ENCODE results near the gene RIC8B.

Gene RIC8B

DNA sequence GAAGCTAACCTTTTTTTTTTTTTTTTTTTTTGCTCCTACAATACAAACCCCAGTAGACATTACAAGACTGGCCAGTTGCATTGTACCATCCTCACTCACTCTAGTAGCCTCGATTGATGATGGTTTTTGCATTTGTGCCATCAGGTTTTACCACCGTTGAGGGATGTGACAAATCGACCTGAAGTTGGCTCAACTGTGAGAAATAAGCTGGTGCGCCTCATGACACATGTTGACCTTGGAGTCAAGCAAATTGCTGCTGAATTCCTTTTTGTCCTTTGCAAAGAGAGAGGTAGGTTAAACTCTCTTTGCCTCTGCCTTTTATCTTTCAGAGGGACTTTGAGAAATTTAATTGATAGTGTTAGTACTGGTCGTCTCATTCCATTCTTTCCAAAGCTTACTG, 76.8 kb downstream of the RIC8B start:
- H3K4me3 ChIP-seq (ENCODE audit: low read depth, low read length) = no peak overlapping the region
- no peak for DNase-seq (ENCODE audit: low read depth)
- TF ChIP-seq, protein P1, sequence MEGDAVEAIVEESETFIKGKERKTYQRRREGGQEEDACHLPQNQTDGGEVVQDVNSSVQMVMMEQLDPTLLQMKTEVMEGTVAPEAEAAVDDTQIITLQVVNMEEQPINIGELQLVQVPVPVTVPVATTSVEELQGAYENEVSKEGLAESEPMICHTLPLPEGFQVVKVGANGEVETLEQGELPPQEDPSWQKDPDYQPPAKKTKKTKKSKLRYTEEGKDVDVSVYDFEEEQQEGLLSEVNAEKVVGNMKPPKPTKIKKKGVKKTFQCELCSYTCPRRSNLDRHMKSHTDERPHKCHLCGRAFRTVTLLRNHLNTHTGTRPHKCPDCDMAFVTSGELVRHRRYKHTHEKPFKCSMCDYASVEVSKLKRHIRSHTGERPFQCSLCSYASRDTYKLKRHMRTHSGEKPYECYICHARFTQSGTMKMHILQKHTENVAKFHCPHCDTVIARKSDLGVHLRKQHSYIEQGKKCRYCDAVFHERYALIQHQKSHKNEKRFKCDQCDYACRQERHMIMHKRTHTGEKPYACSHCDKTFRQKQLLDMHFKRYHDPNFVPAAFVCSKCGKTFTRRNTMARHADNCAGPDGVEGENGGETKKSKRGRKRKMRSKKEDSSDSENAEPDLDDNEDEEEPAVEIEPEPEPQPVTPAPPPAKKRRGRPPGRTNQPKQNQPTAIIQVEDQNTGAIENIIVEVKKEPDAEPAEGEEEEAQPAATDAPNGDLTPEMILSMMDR (conservative IDR thresholded peaks at IDR 0.05; ENCODE audit: low read depth, low read length) = no peak

DNA sequence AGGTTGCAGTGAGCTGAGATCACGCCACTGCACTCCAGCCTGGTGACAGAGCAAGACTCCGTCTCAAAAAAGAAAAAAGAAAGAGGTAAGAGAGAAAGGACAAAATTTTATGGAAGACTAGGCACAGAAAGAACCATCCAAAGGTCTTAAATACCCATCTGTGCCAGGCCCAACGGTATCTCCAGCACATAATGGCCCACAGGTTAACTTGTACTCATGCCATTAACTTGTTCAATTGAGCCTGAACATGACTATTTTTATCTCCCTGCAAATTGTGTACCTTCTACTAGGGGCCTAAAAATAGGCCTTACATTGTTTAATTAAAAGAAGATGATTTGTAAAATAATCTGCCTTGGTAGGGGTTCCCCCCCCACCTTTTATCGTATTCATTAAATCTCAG, 80.2 kb downstream of the RIC8B start:
- DNase-seq (ENCODE audit: low read depth) = no peak
- H3K4me3 ChIP-seq (ENCODE audit: low read depth, low read length) = no peak overlapping the region
- TF ChIP-seq, protein P1 (conservative IDR thresholded peaks at IDR 0.05; ENCODE audit: low read depth, low read length) = no peak

DNA sequence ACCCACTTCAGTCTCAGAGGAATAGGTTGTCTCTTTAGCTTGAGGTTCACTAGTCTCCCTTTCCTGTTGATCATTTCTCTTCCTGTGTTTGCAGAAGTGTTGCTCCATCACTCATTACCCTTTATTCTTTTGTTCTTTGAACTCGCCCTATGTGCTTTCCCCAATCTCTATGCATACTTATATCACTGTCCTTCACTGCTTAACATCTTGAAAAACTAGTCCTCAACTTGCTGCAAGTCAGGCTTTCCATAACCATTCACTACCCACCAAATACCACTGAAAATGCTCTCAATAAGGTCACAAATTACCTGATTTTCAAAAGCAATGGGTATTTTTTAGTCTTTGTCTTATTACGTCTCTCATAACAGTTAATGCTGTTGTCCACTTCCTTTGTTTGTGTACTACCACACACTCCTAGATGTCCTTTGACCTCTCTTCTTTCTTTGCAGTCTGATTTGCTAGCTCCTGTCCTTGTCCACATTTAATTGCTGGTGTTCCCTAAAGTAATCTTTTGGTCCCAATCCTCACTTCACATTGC, 80.8 kb downstream of the RIC8B start:
- no peak overlapping the region for H3K4me3 ChIP-seq (ENCODE audit: low read depth, low read length)
- TF ChIP-seq, protein P1 (conservative IDR thresholded peaks at IDR 0.05; ENCODE audit: low read depth, low read length) = no peak
- DNase-seq (ENCODE audit: low read depth) = no peak

DNA sequence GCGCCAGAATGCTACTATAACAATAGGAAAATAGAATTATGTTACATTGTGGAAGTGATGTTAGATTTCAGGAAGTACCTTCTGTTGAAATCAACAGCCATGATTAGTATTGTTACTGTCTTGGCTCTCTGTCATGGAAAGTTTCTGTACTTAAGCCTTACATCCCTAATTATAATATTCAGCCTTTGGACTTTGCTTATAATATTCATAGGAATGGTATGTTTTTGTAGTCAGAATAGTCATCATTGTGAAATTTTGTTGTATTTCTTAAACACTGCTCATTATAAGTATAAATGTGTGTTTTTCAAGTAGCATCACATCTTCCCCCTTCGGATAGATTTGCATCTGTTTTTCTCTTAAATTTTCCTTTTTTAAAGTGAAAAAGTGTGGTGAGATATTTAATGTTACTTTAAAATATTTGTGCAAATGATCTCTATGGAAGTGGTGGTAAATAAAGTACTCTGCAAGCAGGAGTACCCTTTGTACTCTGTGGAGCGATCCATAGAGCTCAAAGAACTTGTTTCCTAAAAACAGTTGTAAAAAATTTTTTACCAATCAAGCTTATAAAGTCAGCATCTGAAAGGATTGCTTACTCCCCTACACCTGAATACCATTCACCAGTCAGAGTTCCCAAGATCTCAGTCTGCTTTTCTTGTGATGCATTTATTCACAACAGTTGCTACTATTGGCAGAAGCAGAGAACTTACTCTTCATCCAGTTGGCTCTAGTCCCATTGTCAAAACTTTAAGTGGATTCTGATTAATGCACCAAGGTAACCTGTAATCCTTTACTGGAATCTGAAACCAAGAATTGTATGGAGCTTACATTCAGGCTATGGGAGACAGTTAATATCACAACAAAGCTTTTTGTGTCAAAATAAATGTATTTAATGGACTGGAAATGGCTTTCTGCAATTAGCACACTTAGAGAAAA, 87.8 kb downstream of the RIC8B start:
- TF ChIP-seq, protein P1 (conservative IDR thresholded peaks at IDR 0.05; ENCODE audit: low read depth, low read length) = no peak
- peak; percentile 85 for DNase-seq (ENCODE audit: low read depth)
- H3K4me3 ChIP-seq (ENCODE audit: low read depth, low read length) = no peak overlapping the region

DNA sequence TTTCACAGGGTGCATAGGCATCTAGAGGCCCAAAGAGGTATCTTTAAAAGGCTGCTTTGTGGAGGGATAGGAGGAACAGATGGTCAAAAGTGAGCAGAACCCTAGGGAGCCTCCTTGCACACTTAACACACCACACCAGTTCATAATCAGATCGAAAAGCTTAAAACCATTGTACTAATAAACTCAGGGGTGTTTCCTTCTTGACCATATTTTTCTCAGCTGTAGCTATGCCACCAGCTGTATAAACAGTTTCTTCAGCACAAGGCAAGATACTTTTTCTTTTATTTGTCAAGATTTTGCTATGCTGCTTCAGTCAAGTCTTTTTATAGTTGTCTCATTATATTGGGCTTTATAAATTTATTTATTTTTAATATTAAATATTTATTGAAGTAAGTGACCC, 88.7 kb downstream of the RIC8B start:
- peak; percentile 30 for DNase-seq (ENCODE audit: low read depth)
- TF ChIP-seq, protein P1 (conservative IDR thresholded peaks at IDR 0.05; ENCODE audit: low read depth, low read length) = no peak
- H3K4me3 ChIP-seq (ENCODE audit: low read depth, low read length) = no peak overlapping the region

DNA sequence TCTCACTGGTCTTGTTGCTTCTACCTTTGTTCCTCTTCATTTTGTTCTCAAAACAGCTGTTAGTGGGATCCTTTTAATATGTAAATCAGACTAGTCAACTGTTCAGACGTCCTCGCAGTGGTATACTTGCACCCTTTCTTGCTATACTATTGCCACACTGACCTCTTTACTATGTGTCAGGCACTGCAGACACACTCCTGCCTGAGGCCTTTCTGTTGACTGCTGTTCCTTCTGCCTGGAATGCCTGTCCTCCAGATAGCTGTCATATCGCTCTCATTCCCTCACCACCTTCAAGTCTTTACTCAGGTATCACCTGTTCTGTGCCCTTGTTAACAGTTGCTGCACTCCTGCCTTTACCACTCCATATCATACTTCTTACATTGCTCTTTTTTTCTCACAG, 91.2 kb downstream of the RIC8B start:
- no peak for DNase-seq (ENCODE audit: low read depth)
- no peak overlapping the region for H3K4me3 ChIP-seq (ENCODE audit: low read depth, low read length)
- TF ChIP-seq, protein P1 (conservative IDR thresholded peaks at IDR 0.05; ENCODE audit: low read depth, low read length) = no peak

Measured in choroid plexus epithelial cell (primary cell).